Thoracic aorta (tissue), 2 donors: Measurements from ENCODE around the gene CSF1R. TPM values are rescaled to one million over a fixed set of nuclear protein-coding genes. Genes with fewer than 3 reads are reported as not detected.

Experiments
- ATAC-seq: fragments of 150-250 bp; one replicate; pipeline ENCODE4 v1.8.0; 2017; ENCODE audit warnings: low read depth; ENCODE audit not compliant: insufficient number of reproducible peaks, low FRiP score
- DNase-seq: peaks from one replicate; pipeline ENCODE4 v3.0.0-alpha.2; 2020; ENCODE audit warnings: low spot score
- H3K27ac ChIP-seq, 2 donors: fragments of 200-600 bp; sonication (generic); 1 replicate in 1 of 2; 2 replicates in 1 of 2; pipeline ENCODE4 v1.5.1; 2016; ENCODE audit warnings: mild to moderate bottlenecking in 2 of 2, moderate library complexity in 2 of 2
- H3K27me3 ChIP-seq: fragments of 200-600 bp; sonication (generic); replicated peaks from 2 replicates; pipeline ENCODE4 v1.6.0; 2016; ENCODE audit warnings: mild to moderate bottlenecking; ENCODE audit not compliant: insufficient read depth
- H3K36me3 ChIP-seq: fragments of 200-600 bp; sonication (generic); one replicate; pipeline ENCODE4 v1.5.1; 2016
- H3K4me1 ChIP-seq, 2 donors: fragments of 200-600 bp; sonication (generic); 1 replicate in 1 of 2; 2 replicates in 1 of 2; pipeline versions ENCODE4 v1.5.1 to v1.6.0; 2016; ENCODE audit warnings: low read depth in 2 of 2, mild to moderate bottlenecking in 1 of 2; ENCODE audit not compliant: control insufficient read depth in 1 of 2
- H3K4me3 ChIP-seq: fragments of 200-600 bp; sonication (generic); 2 replicates; pipeline ENCODE4 v1.5.1; 2016; ENCODE audit warnings: mild to moderate bottlenecking
- H3K9me3 ChIP-seq: fragments of 200-600 bp; sonication (generic); 2 replicates; pipeline ENCODE4 v1.5.1; 2016
- CTCF ChIP-seq: fragments of 200-600 bp; sonication (generic); IDR thresholded peaks from one replicate; pipeline ENCODE4 v1.5.1; 2019; ENCODE audit warnings: antibody characterized with exemption
- total RNA-seq, 2 donors: library from RNA; depleted of rRNA; stranded (reverse); fragments of >200 nt; gene quantifications; one replicate each; pipeline versions ENCODE4 v1.1.0 to v1.2.3, GENCODE V29; 2016

The CSF1R gene
- total RNA-seq, 2 donors from 2014 or later: 76.3 to 98.6 TPM

GRCh38 chr5:150120617-150121447 lies 34.5 kb upstream of the CSF1R start:
- Histone ChIP-seq H3K4me3 (no peak overlapping the region), H3K27me3 (no peaks in the 10 kb centered on the region), H3K4me1 (no peaks in the 10 kb centered on the region), H3K9me3 (no peaks in the 10 kb centered on the region), H3K27ac (peak overlapping the region in 1 of 2 donors; percentile 25), H3K36me3 (peaks cover 92% of the 10 kb centered on the region)
- ATAC-seq: no peak
- no peak for DNase-seq
- TF ChIP-seq CTCF: no peak

GRCh38 chr5:150120062-150120441 lies 33.7 kb upstream of the CSF1R start:
- Histone ChIP-seq H3K4me3 (no peak overlapping the region), H3K27ac (no peak overlapping the region), H3K36me3 (peaks cover 91% of the 10 kb centered on the region), H3K27me3 (no peaks in the 10 kb centered on the region), H3K9me3 (no peaks in the 10 kb centered on the region), H3K4me1 (no peaks in the 10 kb centered on the region)
- DNase-seq: no peak
- ATAC-seq: no peak
- TF ChIP-seq CTCF: no peak

- Histone ChIP-seq H3K27me3 (no peaks in the 10 kb centered on the region), H3K36me3 (peaks cover 93% of the 10 kb centered on the region), H3K4me3 (no peak overlapping the region), H3K9me3 (no peaks in the 10 kb centered on the region), H3K27ac (no peak overlapping the region), H3K4me1 (no peaks in the 10 kb centered on the region)
- ATAC-seq (no peak), DNase-seq (no peak)
- TF ChIP-seq CTCF: no peak
Measured at GRCh38 chr5:150119421-150120061, 33.2 kb upstream of the CSF1R start.

GRCh38 chr5:150118561-150119229 lies 32.3 kb upstream of the CSF1R start:
- TF ChIP-seq CTCF: no peak
- Histone ChIP-seq H3K27ac (no peak overlapping the region), H3K4me3 (no peak overlapping the region), H3K4me1 (peaks cover 0 to 8% of the 10 kb centered on the region in 2 donors), H3K36me3 (peaks cover 91% of the 10 kb centered on the region), H3K9me3 (no peaks in the 10 kb centered on the region), H3K27me3 (no peaks in the 10 kb centered on the region)
- ATAC-seq (no peak), DNase-seq (no peak)

- H3K4me3 ChIP-seq: no peak overlapping the region
- no peak for TF ChIP-seq CTCF
- peaks cover 3 to 15% of the 10 kb centered on the region in 2 donors for H3K4me1 ChIP-seq
- no peak for ATAC-seq
- DNase-seq: no peak
- peaks cover 85% of the 10 kb centered on the region for H3K36me3 ChIP-seq
- H3K27ac ChIP-seq: no peak overlapping the region
- H3K27me3 ChIP-seq: no peaks in the 10 kb centered on the region
- H3K9me3 ChIP-seq: no peaks in the 10 kb centered on the region
Measured at GRCh38 chr5:150117945-150118560, 31.7 kb upstream of the CSF1R start.
